HepG2 (cell line): ENCODE data around the gene MCOLN1. TPM values are rescaled to one million over a fixed set of nuclear protein-coding genes. Genes with fewer than 3 reads are reported as not detected.
A peak's percentile ranks its signal among the peaks of the same experiment; 100 is the strongest.

Experiments
- ATAC-seq: fragments of 200-7000 bp; cut with Tn5 transposase; 3 replicates; pipeline ENCODE4 v1.9.1; 2020; ENCODE audit warnings: mild to moderate bottlenecking, moderate library complexity
- BruUV-seq: library from RNA; stranded (reverse); fragments of 400-500 nt; replicated peaks from 2 replicates; lab custom pipeline; 2021; lab: Mats Ljungman, UMichigan
- CTCF ChIA-PET: fragments of 300-600 bp; formaldehyde crosslinking; extraction: SDS; loops from one replicate; lab custom pipeline; 2021; ENCODE audit warnings: low total read pairs, inconsistent platforms, low intra/inter-chr PET ratio; lab: Yijun Ruan, JAX
- POLR2A ChIA-PET: fragments of 350-600 bp; sonication (Branson Sonifier 250); formaldehyde crosslinking; loops from one replicate; lab custom pipeline; 2020; ENCODE audit warnings: antibody characterized with exemption, inconsistent platforms; lab: Yijun Ruan, JAX
- DNase-seq: peaks from one replicate; pipeline ENCODE4 v3.0.0-alpha.2; 2015; ENCODE audit warnings: low spot score
- FAIRE-seq: peaks from 3 replicates; lab custom pipeline; 2011; peaks lifted over from hg19 to GRCh38; lab: Jason Lieb, UNC
- H2AFZ ChIP-seq: one replicate; pipeline ENCODE4 v1.6.1; 2011; ENCODE audit warnings: low read length, inconsistent platforms
- H3K27ac ChIP-seq: fragments of 300-600 bp; 3 replicates; pipeline ENCODE4 v1.8.0; 2011; ENCODE audit warnings: mixed run types, mild to moderate bottlenecking, mixed read lengths, low read length, inconsistent platforms; ENCODE audit not compliant: insufficient read depth; ENCODE audit errors: extremely low read length
- H3K27me3 ChIP-seq, 2 experiments: fragments of 200-600 bp in 1 of 2; 2 replicates in 1 of 2; 3 replicates in 1 of 2; pipeline versions ENCODE4 v1.6.0 to v1.8.0; 2011; ENCODE audit warnings: low read length in 2 of 2, mild to moderate bottlenecking in 2 of 2, moderate library complexity in 2 of 2, inconsistent platforms in 1 of 2; ENCODE audit not compliant: insufficient read depth in 2 of 2, control insufficient read depth in 1 of 2
- H3K36me3 ChIP-seq, 2 experiments: fragments of 200-600 bp in 1 of 2; replicated peaks in 1 of 2; 2 replicates in 1 of 2; 3 replicates in 1 of 2; pipeline versions ENCODE4 v1.5.1 to v1.8.0; 2011; ENCODE audit warnings: low read length in 2 of 2, inconsistent platforms in 1 of 2; ENCODE audit not compliant: insufficient read depth in 2 of 2, control insufficient read depth in 1 of 2
- H3K4me1 ChIP-seq: 2 replicates; pipeline ENCODE4 v1.5.1; 2012; ENCODE audit warnings: low read length, inconsistent platforms; ENCODE audit not compliant: insufficient read depth
- H3K4me2 ChIP-seq: 2 replicates; pipeline ENCODE4 v1.6.0; 2011; ENCODE audit warnings: low read depth, low read length, inconsistent platforms
- H3K4me3 ChIP-seq, 3 experiments: fragments of 200-600 bp in 1 of 3; sonication (generic), shearing (Covaris generic) in 1 of 3; replicated peaks in 1 of 3; 2 replicates each; pipeline ENCODE4 v1.5.1; 2011 to 2016; ENCODE audit warnings: low read length in 3 of 3, inconsistent platforms in 2 of 3, low read depth in 2 of 3, mild to moderate bottlenecking in 2 of 3, control low read depth in 1 of 3, mixed read lengths in 1 of 3; ENCODE audit not compliant: insufficient read depth in 1 of 3
- H3K79me2 ChIP-seq: one replicate; pipeline ENCODE4 v1.6.1; 2011; ENCODE audit warnings: low read length, inconsistent platforms; ENCODE audit not compliant: insufficient read depth
- H3K9ac ChIP-seq: 2 replicates; pipeline ENCODE4 v1.6.0; 2011; ENCODE audit warnings: mild to moderate bottlenecking, low read depth, low read length, inconsistent platforms; ENCODE audit not compliant: insufficient read depth
- H3K9me3 ChIP-seq: 2 replicates; pipeline ENCODE4 v1.5.1; 2012; ENCODE audit warnings: mild to moderate bottlenecking, low read length
- H4K20me1 ChIP-seq: 2 replicates; pipeline ENCODE4 v1.6.0; 2011; ENCODE audit warnings: inconsistent platforms, mild to moderate bottlenecking, low read length, moderate library complexity; ENCODE audit not compliant: insufficient read depth
- AGO2 ChIP-seq: fragments of 200-400 bp; formaldehyde crosslinking; optimal IDR thresholded peaks from 2 replicates; pipeline ENCODE3; 2017; ENCODE audit warnings: mild to moderate bottlenecking, low read depth, low read length, moderate library complexity
- FOSL2 ChIP-seq: sonication (generic); formaldehyde crosslinking; IDR thresholded peaks from 2 replicates; pipeline ENCODE4 v1.4.0; 2020; ENCODE audit warnings: missing genetic modification reagents
- REPIN1 ChIP-seq: sonication (generic); formaldehyde crosslinking; IDR thresholded peaks from 2 replicates; pipeline ENCODE4 v1.8.0; 2022; ENCODE audit warnings: missing genetic modification reagents, low read depth, mild to moderate bottlenecking, borderline replicate concordance
- SAFB2 ChIP-seq: sonication (generic); formaldehyde crosslinking; IDR thresholded peaks from 2 replicates; pipeline ENCODE4 v1.5.1; 2020; ENCODE audit warnings: missing genetic modification reagents, low read depth, mild to moderate bottlenecking, borderline replicate concordance
- YY1 ChIP-seq: IDR thresholded peaks from 2 replicates; pipeline ENCODE4 v1.6.1; 2011; ENCODE audit warnings: low read length, low read depth, moderate library complexity, mild to moderate bottlenecking; ENCODE audit not compliant: insufficient read depth, insufficient replicate concordance
- ZBTB44 ChIP-seq: sonication (generic); formaldehyde crosslinking; IDR thresholded peaks from 2 replicates; pipeline ENCODE4 v1.4.0; 2020; ENCODE audit warnings: missing genetic modification reagents
- ZBTB8A ChIP-seq: sonication (generic); formaldehyde crosslinking; IDR thresholded peaks from 2 replicates; pipeline ENCODE4 v1.4.0; 2020; ENCODE audit warnings: mild to moderate bottlenecking, low read depth, missing genetic modification reagents, borderline replicate concordance
- ZNF235 ChIP-seq: sonication (generic); formaldehyde crosslinking; IDR thresholded peaks from 2 replicates; pipeline ENCODE4 v1.8.1; 2023; ENCODE audit warnings: mild to moderate bottlenecking, missing genetic modification reagents, borderline replicate concordance
- ZNF547 ChIP-seq: sonication (generic); formaldehyde crosslinking; IDR thresholded peaks from 2 replicates; pipeline ENCODE4 v1.5.1; 2020; ENCODE audit warnings: mild to moderate bottlenecking, missing genetic modification reagents
- ZNF564 ChIP-seq: sonication (generic); formaldehyde crosslinking; IDR thresholded peaks from 2 replicates; pipeline ENCODE4 v1.8.1; 2023; ENCODE audit warnings: mild to moderate bottlenecking, missing genetic modification reagents
- ZNF703 ChIP-seq: sonication (generic); formaldehyde crosslinking; IDR thresholded peaks from 2 replicates; pipeline ENCODE4 v1.5.1; 2020; ENCODE audit warnings: missing genetic modification reagents, mild to moderate bottlenecking, moderate library complexity, borderline replicate concordance
- ZSCAN20 ChIP-seq: sonication (generic); formaldehyde crosslinking; IDR thresholded peaks from 2 replicates; pipeline ENCODE4 v1.4.0; 2020; ENCODE audit warnings: missing genetic modification reagents, mild to moderate bottlenecking, borderline replicate concordance
- WGBS: methylation state at CpG from one replicate; pipeline ENCODE4 v1.1.6; 2017; ENCODE audit warnings: low lambda C conversion rate; 5-methylcytosine and 5-hydroxymethylcytosine counted together
- in situ Hi-C: cut with HindIII; loops from 2 replicates; pipeline ENCODE4 v1.10.0; 2017; ENCODE audit warnings: low pct_unique_long_range_greater_than_20kb; ENCODE audit not compliant: extremely low pct_ligation_motif_present
- intact Hi-C: fragments of 100-400 bp; cut with micrococcal nuclease; formaldehyde crosslinking; loops from one replicate; pipeline ENCODE4 v1.10.0; 2022; ENCODE audit not compliant: unreplicated experiment
- polyA plus RNA-seq, 8 experiments: library from polyadenylated mRNA; depleted of rRNA in 3 of 8; stranded (reverse) in 7 of 8; unstranded in 1 of 8; fragments of >200 nt; fragmentation: Illumina TruSeq in 4 of 8; extraction: Trizol in 4 of 8; gene quantifications; 2 replicates each; pipeline versions ENCODE4 v1.2.1 to v1.2.3, GENCODE V29; 2011 to 2016; ENCODE audit warnings: low read depth in 4 of 8, missing spikeins in 1 of 8, mixed read lengths in 1 of 8; ENCODE audit not compliant: insufficient read depth in 1 of 8
- total RNA-seq, 5 experiments: library from RNA; depleted of rRNA; stranded (reverse); fragments of >200 nt; fragmentation: Illumina TruSeq; extraction: Trizol; gene quantifications; 2 replicates each; pipeline ENCODE4 v1.2.3, GENCODE V29; 2016; ENCODE audit warnings: low read depth in 1 of 5
- TF ChIP-seq, protein P1 (sequence below): IDR thresholded peaks from 2 replicates; pipeline ENCODE4 v1.4.0; 2020; ENCODE audit warnings: mild to moderate bottlenecking, missing genetic modification reagents

The MCOLN1 gene
- total and polyA plus RNA-seq, 2 of the 13 experiments (the other 11 are each of a cell fraction or from before 2014, with no cell fraction given): 3.4 to 15.7 TPM

- DNase-seq (no peak), ATAC-seq (no peak), FAIRE-seq (no peak)
- peaks cover 9% of the 10 kb centered on the region for H3K4me1 ChIP-seq
- H3K79me2 ChIP-seq: no peaks in the 10 kb centered on the region
- POLR2A ChIA-PET: no interaction called here
- CTCF ChIA-PET: no interaction called here
- no TSS peak for BruUV-seq
- TF ChIP-seq ZBTB8A: no peak
- no peak for TF ChIP-seq YY1
- TF ChIP-seq, protein P1, sequence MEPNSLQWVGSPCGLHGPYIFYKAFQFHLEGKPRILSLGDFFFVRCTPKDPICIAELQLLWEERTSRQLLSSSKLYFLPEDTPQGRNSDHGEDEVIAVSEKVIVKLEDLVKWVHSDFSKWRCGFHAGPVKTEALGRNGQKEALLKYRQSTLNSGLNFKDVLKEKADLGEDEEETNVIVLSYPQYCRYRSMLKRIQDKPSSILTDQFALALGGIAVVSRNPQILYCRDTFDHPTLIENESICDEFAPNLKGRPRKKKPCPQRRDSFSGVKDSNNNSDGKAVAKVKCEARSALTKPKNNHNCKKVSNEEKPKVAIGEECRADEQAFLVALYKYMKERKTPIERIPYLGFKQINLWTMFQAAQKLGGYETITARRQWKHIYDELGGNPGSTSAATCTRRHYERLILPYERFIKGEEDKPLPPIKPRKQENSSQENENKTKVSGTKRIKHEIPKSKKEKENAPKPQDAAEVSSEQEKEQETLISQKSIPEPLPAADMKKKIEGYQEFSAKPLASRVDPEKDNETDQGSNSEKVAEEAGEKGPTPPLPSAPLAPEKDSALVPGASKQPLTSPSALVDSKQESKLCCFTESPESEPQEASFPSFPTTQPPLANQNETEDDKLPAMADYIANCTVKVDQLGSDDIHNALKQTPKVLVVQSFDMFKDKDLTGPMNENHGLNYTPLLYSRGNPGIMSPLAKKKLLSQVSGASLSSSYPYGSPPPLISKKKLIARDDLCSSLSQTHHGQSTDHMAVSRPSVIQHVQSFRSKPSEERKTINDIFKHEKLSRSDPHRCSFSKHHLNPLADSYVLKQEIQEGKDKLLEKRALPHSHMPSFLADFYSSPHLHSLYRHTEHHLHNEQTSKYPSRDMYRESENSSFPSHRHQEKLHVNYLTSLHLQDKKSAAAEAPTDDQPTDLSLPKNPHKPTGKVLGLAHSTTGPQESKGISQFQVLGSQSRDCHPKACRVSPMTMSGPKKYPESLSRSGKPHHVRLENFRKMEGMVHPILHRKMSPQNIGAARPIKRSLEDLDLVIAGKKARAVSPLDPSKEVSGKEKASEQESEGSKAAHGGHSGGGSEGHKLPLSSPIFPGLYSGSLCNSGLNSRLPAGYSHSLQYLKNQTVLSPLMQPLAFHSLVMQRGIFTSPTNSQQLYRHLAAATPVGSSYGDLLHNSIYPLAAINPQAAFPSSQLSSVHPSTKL (CRISPR knock-in tag): no peak
- H3K4me3 ChIP-seq: no peak overlapping the region
- in situ Hi-C loops: no loop called here
- H3K27ac ChIP-seq: no peak overlapping the region
- WGBS: 90% methylated on average over 4 of the region's 6 CpGs
- no peak overlapping the region for H2AFZ ChIP-seq
- no peaks in the 10 kb centered on the region for H3K36me3 ChIP-seq
- no peak overlapping the region for H3K9ac ChIP-seq
- H3K9me3 ChIP-seq: no peaks in the 10 kb centered on the region
- intact Hi-C loops: no loop called here
- H3K27me3 ChIP-seq: no peaks in the 10 kb centered on the region
- no peak overlapping the region for H3K4me2 ChIP-seq
- H4K20me1 ChIP-seq: no peaks in the 10 kb centered on the region
These were observed 46.8 kb upstream of the MCOLN1 start for GRCh38 chr19:7475665-7476064.

GRCh38 chr19:7476241-7476640 is 46.2 kb upstream of the MCOLN1 start:
- H3K4me3 ChIP-seq: no peak overlapping the region
- TF ChIP-seq ZNF235 (CRISPR knock-in tag) (no peak), SAFB2 (CRISPR knock-in tag) (no peak), FOSL2 (CRISPR knock-in tag) (no peak), AGO2 (peak; percentile 44), ZSCAN20 (no peak), ZNF547 (no peak), ZNF703 (no peak), ZBTB44 (CRISPR knock-in tag) (no peak), ZNF564 (CRISPR knock-in tag) (no peak), REPIN1 (CRISPR knock-in tag) (no peak)

More at GRCh38 chr19:7476241-7476640, 46.2 kb upstream of the MCOLN1 start:
- peaks cover 15% of the 10 kb centered on the region for H3K4me1 ChIP-seq
- in situ Hi-C loops: no loop called here
- CTCF ChIA-PET: no interaction called here
- ATAC-seq (no peak), DNase-seq (no peak), FAIRE-seq (no peak)
- no peak overlapping the region for H2AFZ ChIP-seq
- H3K27ac ChIP-seq: no peak overlapping the region
- H3K9me3 ChIP-seq: no peaks in the 10 kb centered on the region
- POLR2A ChIA-PET: no interaction called here
- H3K4me2 ChIP-seq: no peak overlapping the region
- H3K79me2 ChIP-seq: no peaks in the 10 kb centered on the region
- intact Hi-C loops: no loop called here
- no TSS peak for BruUV-seq
- no peaks in the 10 kb centered on the region for H4K20me1 ChIP-seq
- H3K36me3 ChIP-seq: no peaks in the 10 kb centered on the region
- 85% methylated on average over 6 of the region's 7 CpGs for WGBS
- H3K9ac ChIP-seq: no peak overlapping the region
- no peaks in the 10 kb centered on the region for H3K27me3 ChIP-seq
